Sigmoid colon (tissue), 7 donors: Measurements from ENCODE around the gene PABPC3. TPM values are rescaled to one million over a fixed set of nuclear protein-coding genes. Genes with fewer than 3 reads are reported as not detected.

ENCODE experiments used
- DNase-seq: peaks from one replicate; pipeline ENCODE4 v3.0.0-alpha.2; 2019
- H3K27ac ChIP-seq, 4 donors: fragments of 200-600 bp; sonication (generic); one replicate each; pipeline ENCODE4 v1.5.1; 2016 to 2019; ENCODE audit warnings: mild to moderate bottlenecking in 1 of 4
- H3K27me3 ChIP-seq, 3 donors: fragments of 200-600 bp; sonication (generic); one replicate each; pipeline ENCODE4 v1.5.1; 2019; ENCODE audit warnings: mild to moderate bottlenecking in 1 of 3
- H3K36me3 ChIP-seq, 4 donors: fragments of 200-600 bp; sonication (generic); one replicate each; pipeline ENCODE4 v1.5.1; 2016 to 2019
- H3K4me1 ChIP-seq, 4 donors: fragments of 200-600 bp; sonication (generic); one replicate each; pipeline ENCODE4 v1.5.1; 2017 to 2019
- H3K4me3 ChIP-seq, 4 donors: fragments of 200-600 bp; sonication (generic); one replicate each; pipeline ENCODE4 v1.5.1; 2017 to 2019; ENCODE audit warnings: mild to moderate bottlenecking in 2 of 4, moderate library complexity in 1 of 4
- H3K9me3 ChIP-seq, 4 donors: fragments of 200-600 bp in 3 of 4; sonication (generic) in 3 of 4; one replicate each; pipeline versions ENCODE4 v1.5.1 to v1.6.1; 2013 to 2019
- CTCF ChIP-seq, 4 experiments: fragments of 450-650 bp in 3 of 4; fragments of 200-600 bp in 1 of 4; IDR thresholded peaks; one replicate each; pipeline ENCODE4 v1.5.1; 2016 to 2019; ENCODE audit warnings: antibody characterized with exemption in 4 of 4, mild to moderate bottlenecking in 3 of 4, moderate library complexity in 2 of 4
- EP300 ChIP-seq, 4 donors: sonication (generic); formaldehyde crosslinking; IDR thresholded peaks; one replicate each; pipeline ENCODE4 v1.6.1; 2017; ENCODE audit warnings: antibody characterized with exemption in 4 of 4
- POLR2A ChIP-seq, 2 donors: fragments of 450-650 bp; IDR thresholded peaks; one replicate each; pipeline ENCODE4 v1.6.1; 2016; ENCODE audit warnings: antibody characterized with exemption in 2 of 2, mild to moderate bottlenecking in 2 of 2, moderate library complexity in 2 of 2
- POLR2AphosphoS5 ChIP-seq, 4 donors: sonication (generic); formaldehyde crosslinking; IDR thresholded peaks; one replicate each; pipeline ENCODE4 v1.6.1; 2017; ENCODE audit warnings: antibody characterized with exemption in 4 of 4
- WGBS, 2 donors: extraction: QIAGEN DNeasy Blood & Tissue Kit; methylation state at CpG; one replicate each; pipeline ENCODE4 v1.1.7; 2013; 5-methylcytosine and 5-hydroxymethylcytosine counted together
- intact Hi-C: fragments of 100-400 bp; cut with DNase I; formaldehyde crosslinking; loops from one replicate; pipeline ENCODE4 v1.15.1; 2023
- polyA plus RNA-seq, 3 donors: library from polyadenylated mRNA; stranded (reverse); fragments of 200-250 nt; gene quantifications; one replicate each; pipeline ENCODE4 v1.2.3, GENCODE V29; 2013
- total RNA-seq, 4 donors: library from RNA; depleted of rRNA; stranded (reverse); fragments of >200 nt; gene quantifications; one replicate each; pipeline ENCODE4 v1.1.0, GENCODE V29; 2016
- donor health status: healthy with polysubstance abuse.
- donor health status: Bipolar disorder and iron deficiency.
- donor health status: healthy.

PABPC3 gene
- total and polyA plus RNA-seq, 7 donors: under 0.01 to 0.16 (median 0.10) TPM; not detected in 4

DNA sequence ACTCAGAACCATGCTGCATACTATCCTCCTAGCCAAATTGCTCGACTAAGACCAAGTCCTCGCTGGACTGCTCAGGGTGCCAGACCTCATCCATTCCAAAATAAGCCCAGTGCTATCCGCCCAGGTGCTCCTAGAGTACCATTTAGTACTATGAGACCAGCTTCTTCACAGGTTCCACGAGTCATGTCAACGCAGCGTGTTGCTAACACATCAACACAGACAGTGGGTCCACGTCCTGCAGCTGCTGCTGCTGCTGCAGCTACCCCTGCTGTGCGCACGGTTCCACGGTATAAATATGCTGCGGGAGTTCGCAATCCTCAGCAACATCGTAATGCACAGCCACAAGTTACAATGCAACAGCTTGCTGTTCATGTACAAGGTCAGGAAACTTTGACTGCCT is 1.5 kb downstream of the PABPC3 start:
- Histone ChIP-seq H3K27me3 (peaks cover 8 to 25% (median 12%) of the 10 kb centered on the region in 3 donors), H3K4me1 (no peaks in the 10 kb centered on the region), H3K9me3 (peaks cover 0 to 2% (median 0%) of the 10 kb centered on the region in 4 donors), H3K27ac (no peak overlapping the region), H3K36me3 (no peaks in the 10 kb centered on the region), H3K4me3 (no peak overlapping the region)
- DNase-seq: no peak
- intact Hi-C loops: no loop called here
- WGBS, 2 donors: 83 to 86% methylated on average over 13 of the region's 13 CpGs
- TF ChIP-seq EP300 (IDR thresholded peaks at IDR 0.05) (no peak), POLR2A (IDR thresholded peaks at IDR 0.05) (no peak), POLR2AphosphoS5 (IDR thresholded peaks at IDR 0.05) (no peak), CTCF (IDR thresholded peaks at IDR 0.05) (no peak)

DNA sequence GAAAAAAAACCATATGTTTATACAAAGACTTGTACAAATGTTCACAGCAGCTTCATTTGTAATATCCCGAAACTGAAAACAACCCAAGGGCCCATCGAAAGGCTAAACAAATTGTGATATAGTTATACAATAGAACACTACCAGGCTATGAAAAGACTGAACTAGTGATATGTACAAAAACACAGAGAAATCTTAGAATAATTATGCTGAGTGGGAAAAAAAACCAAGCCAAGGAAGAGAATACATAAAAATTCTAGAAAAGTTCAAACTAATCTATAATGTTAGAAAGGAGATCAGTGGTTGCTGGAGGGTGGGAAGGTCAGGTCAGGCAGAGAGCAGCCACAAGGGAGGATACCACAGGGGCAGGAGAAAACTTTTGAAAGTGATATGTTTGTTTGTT is 7.8 kb downstream of the PABPC3 start:
- no peaks in the 10 kb centered on the region for H3K36me3 ChIP-seq
- WGBS, 2 donors: 86 to 96% methylated on average over 2 of the region's 2 CpGs
- TF ChIP-seq POLR2AphosphoS5 (IDR thresholded peaks at IDR 0.05) (no peak), POLR2A (IDR thresholded peaks at IDR 0.05) (no peak), EP300 (IDR thresholded peaks at IDR 0.05) (no peak), CTCF (IDR thresholded peaks at IDR 0.05) (no peak)

GRCh38 chr13:25109341-25109740 is 13.4 kb downstream of the PABPC3 start:
- 91 to 93% methylated on average over 5 of the region's 5 CpGs for WGBS, 2 donors
- no peak for DNase-seq

More for the DNA sequence above, 7.8 kb downstream of the PABPC3 start:
- intact Hi-C loops: no loop called here
- Histone ChIP-seq H3K27ac (no peak overlapping the region), H3K4me1 (no peaks in the 10 kb centered on the region), H3K27me3 (peaks cover 0 to 6% (median 0%) of the 10 kb centered on the region in 3 donors), H3K9me3 (no peaks in the 10 kb centered on the region), H3K4me3 (no peak overlapping the region)
- no peak for DNase-seq

DNA sequence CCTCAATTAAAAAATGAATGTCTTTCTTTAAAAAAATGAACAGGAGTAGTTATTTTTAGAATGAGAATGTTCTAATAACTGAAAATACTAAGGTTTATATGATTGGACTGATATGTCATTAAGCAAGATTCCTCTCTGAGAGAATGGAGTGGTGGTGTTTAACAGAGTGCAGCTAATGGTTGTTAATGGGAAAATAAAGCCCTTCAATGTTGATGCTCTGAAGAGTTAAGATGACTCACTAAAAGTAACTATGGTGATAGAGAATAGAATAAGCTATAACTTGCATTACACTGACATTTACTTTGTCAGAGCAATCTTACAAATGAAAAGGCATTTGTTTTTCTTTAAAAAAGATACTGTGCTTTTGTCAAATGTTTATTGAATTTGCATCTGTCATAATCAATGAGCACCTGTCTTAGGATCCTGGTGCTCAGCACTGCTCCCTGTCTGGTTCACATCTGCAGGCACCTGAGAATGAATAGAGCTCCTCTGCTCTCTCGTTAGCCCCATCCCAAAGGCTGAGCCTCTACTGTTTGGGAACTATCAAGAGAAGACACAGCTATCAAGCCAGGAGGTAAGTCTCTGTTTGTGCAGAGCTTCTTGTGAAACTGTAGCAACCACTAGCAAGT is 15.1 kb downstream of the PABPC3 start:
- WGBS, 2 donors: 32 to 73% methylated on average over 1 of the region's 1 CpG
- Histone ChIP-seq H3K36me3 (no peaks in the 10 kb centered on the region), H3K4me1 (no peaks in the 10 kb centered on the region), H3K9me3 (no peaks in the 10 kb centered on the region), H3K4me3 (no peak overlapping the region), H3K27me3 (peaks cover 0 to 4% (median 0%) of the 10 kb centered on the region in 3 donors), H3K27ac (no peak overlapping the region)
- intact Hi-C loops: loop anchor here (5.0 kb wide), 1 partner anchor 104 kb away; no protein-coding TSS in a partner anchor
- TF ChIP-seq CTCF (IDR thresholded peaks at IDR 0.05): no peak
- no peak for TF ChIP-seq POLR2AphosphoS5 (IDR thresholded peaks at IDR 0.05)
- no peak for TF ChIP-seq EP300 (IDR thresholded peaks at IDR 0.05)
- TF ChIP-seq POLR2A (IDR thresholded peaks at IDR 0.05): no peak
- DNase-seq: no peak

More at GRCh38 chr13:25109341-25109740, 13.4 kb downstream of the PABPC3 start:
- H3K27me3 ChIP-seq: peaks cover 0 to under 1% (median 0%) of the 10 kb centered on the region in 3 donors
- H3K36me3 ChIP-seq: no peaks in the 10 kb centered on the region
- no peak overlapping the region for H3K4me3 ChIP-seq
- no peak for TF ChIP-seq CTCF (IDR thresholded peaks at IDR 0.05)
- TF ChIP-seq POLR2AphosphoS5 (IDR thresholded peaks at IDR 0.05): no peak
- TF ChIP-seq EP300 (IDR thresholded peaks at IDR 0.05): no peak
- no peak for TF ChIP-seq POLR2A (IDR thresholded peaks at IDR 0.05)
- H3K4me1 ChIP-seq: no peaks in the 10 kb centered on the region
- intact Hi-C loops: no loop called here
- H3K27ac ChIP-seq: no peak overlapping the region
- H3K9me3 ChIP-seq: no peaks in the 10 kb centered on the region
